HepG2 (cell line): ENCODE results near the gene WDR5B. TPM values are rescaled to one million over a fixed set of nuclear protein-coding genes. Genes with fewer than 3 reads are reported as not detected.

ENCODE experiments used
- CBX2 ChIP-seq, 2 experiments: fragments of 200-600 bp in 1 of 2; sonication (generic); formaldehyde crosslinking in 1 of 2; IDR thresholded peaks; 2 replicates each; pipeline versions ENCODE4 v1.7.0 to v1.8.1; 2018 to 2022; ENCODE audit warnings: low read depth in 2 of 2, low read length in 1 of 2, mild to moderate bottlenecking in 1 of 2, missing genetic modification reagents in 1 of 2
- MYNN ChIP-seq: sonication (generic); formaldehyde crosslinking; IDR thresholded peaks from 2 replicates; pipeline ENCODE4 v1.4.0; 2020; ENCODE audit warnings: mild to moderate bottlenecking, low read depth, missing genetic modification reagents
- PCBP2 ChIP-seq: fragments of 200-400 bp; formaldehyde crosslinking; optimal IDR thresholded peaks from 2 replicates; pipeline ENCODE3; 2018; ENCODE audit warnings: low read length, low read depth; ENCODE audit not compliant: poor library complexity, severe bottlenecking
- SMYD3 ChIP-seq: sonication (generic); formaldehyde crosslinking; IDR thresholded peaks from 2 replicates; pipeline ENCODE4 v1.8.1; 2023; ENCODE audit warnings: mild to moderate bottlenecking, missing genetic modification reagents
- ZFP82 ChIP-seq: sonication (generic); formaldehyde crosslinking; IDR thresholded peaks from 2 replicates; pipeline ENCODE4 v1.5.1; 2020; ENCODE audit warnings: mild to moderate bottlenecking, missing genetic modification reagents, borderline replicate concordance
- ZNF225 ChIP-seq: sonication (generic); formaldehyde crosslinking; IDR thresholded peaks from 2 replicates; pipeline ENCODE4 v1.4.0; 2020; ENCODE audit warnings: mild to moderate bottlenecking, missing genetic modification reagents
- ZNF501 ChIP-seq: sonication (generic); formaldehyde crosslinking; IDR thresholded peaks from 2 replicates; pipeline ENCODE4 v1.5.1; 2020; ENCODE audit warnings: mild to moderate bottlenecking, moderate library complexity, missing genetic modification reagents
- ZNF792 ChIP-seq: IDR thresholded peaks from 2 replicates; pipeline ENCODE4 v1.6.1; 2016
- polyA plus RNA-seq, 8 experiments: library from polyadenylated mRNA; depleted of rRNA in 3 of 8; stranded (reverse) in 7 of 8; unstranded in 1 of 8; fragments of >200 nt; fragmentation: Illumina TruSeq in 4 of 8; extraction: Trizol in 4 of 8; gene quantifications; 2 replicates each; pipeline versions ENCODE4 v1.2.1 to v1.2.3, GENCODE V29; 2011 to 2016; ENCODE audit warnings: low read depth in 4 of 8, missing spikeins in 1 of 8, mixed read lengths in 1 of 8; ENCODE audit not compliant: insufficient read depth in 1 of 8
- total RNA-seq, 5 experiments: library from RNA; depleted of rRNA; stranded (reverse); fragments of >200 nt; fragmentation: Illumina TruSeq; extraction: Trizol; gene quantifications; 2 replicates each; pipeline ENCODE4 v1.2.3, GENCODE V29; 2016; ENCODE audit warnings: low read depth in 1 of 5
- TF ChIP-seq, protein P1 (sequence below): sonication (generic); formaldehyde crosslinking; IDR thresholded peaks from 2 replicates; pipeline ENCODE4 v1.4.0; 2020; ENCODE audit warnings: missing genetic modification reagents, borderline replicate concordance
- TF ChIP-seq, protein P2 (sequence below): sonication (generic); formaldehyde crosslinking; IDR thresholded peaks from 2 replicates; pipeline ENCODE4 v1.4.0; 2020; ENCODE audit warnings: mild to moderate bottlenecking, missing genetic modification reagents
- TF ChIP-seq, protein P3 (sequence below): sonication (generic); formaldehyde crosslinking; IDR thresholded peaks from 2 replicates; pipeline ENCODE4 v1.5.0; 2020; ENCODE audit warnings: mild to moderate bottlenecking, missing genetic modification reagents, borderline replicate concordance

The WDR5B gene
- total and polyA plus RNA-seq, 2 of the 13 experiments (the other 11 are each of a cell fraction or from before 2014, with no cell fraction given): 2.5 to 3.6 TPM

DNA sequence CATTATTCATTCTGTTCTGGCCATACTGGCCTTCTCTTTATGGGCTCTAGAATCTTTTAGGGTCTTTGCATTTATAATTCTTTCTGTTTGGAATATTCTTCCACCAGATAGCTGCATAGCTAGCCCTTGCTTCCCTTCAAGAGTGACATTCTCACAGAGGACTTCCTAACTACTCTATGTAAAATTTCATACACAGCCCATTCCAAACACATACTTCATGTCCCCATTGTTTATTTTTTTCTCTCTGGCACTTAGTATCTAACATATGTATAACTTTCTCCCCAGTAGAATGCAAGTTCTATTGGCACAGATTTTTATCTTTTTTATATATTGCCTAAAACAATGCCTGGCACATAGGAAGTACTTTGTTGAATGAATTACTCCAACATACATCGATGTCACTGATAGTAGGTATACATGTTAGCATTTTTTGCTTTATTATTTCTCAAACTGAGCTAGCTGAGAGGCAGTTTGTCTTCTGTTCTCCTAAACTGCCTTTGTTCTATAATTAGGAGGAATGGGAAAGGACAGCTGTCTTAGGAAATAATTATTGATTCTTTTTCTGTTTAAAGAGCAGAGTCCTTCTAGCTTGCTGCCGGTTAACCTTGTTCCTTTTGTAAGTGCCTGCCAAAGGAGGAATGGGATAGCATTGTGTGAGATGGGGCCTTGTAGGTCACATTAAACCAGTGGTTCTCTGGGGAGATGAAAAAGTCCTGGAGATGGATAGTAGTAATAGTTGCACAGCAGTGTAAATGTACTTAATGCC lies 24.0 kb downstream of the WDR5B start (continued):
- no peak for TF ChIP-seq SMYD3 (CRISPR knock-in tag)
- TF ChIP-seq, protein P1, sequence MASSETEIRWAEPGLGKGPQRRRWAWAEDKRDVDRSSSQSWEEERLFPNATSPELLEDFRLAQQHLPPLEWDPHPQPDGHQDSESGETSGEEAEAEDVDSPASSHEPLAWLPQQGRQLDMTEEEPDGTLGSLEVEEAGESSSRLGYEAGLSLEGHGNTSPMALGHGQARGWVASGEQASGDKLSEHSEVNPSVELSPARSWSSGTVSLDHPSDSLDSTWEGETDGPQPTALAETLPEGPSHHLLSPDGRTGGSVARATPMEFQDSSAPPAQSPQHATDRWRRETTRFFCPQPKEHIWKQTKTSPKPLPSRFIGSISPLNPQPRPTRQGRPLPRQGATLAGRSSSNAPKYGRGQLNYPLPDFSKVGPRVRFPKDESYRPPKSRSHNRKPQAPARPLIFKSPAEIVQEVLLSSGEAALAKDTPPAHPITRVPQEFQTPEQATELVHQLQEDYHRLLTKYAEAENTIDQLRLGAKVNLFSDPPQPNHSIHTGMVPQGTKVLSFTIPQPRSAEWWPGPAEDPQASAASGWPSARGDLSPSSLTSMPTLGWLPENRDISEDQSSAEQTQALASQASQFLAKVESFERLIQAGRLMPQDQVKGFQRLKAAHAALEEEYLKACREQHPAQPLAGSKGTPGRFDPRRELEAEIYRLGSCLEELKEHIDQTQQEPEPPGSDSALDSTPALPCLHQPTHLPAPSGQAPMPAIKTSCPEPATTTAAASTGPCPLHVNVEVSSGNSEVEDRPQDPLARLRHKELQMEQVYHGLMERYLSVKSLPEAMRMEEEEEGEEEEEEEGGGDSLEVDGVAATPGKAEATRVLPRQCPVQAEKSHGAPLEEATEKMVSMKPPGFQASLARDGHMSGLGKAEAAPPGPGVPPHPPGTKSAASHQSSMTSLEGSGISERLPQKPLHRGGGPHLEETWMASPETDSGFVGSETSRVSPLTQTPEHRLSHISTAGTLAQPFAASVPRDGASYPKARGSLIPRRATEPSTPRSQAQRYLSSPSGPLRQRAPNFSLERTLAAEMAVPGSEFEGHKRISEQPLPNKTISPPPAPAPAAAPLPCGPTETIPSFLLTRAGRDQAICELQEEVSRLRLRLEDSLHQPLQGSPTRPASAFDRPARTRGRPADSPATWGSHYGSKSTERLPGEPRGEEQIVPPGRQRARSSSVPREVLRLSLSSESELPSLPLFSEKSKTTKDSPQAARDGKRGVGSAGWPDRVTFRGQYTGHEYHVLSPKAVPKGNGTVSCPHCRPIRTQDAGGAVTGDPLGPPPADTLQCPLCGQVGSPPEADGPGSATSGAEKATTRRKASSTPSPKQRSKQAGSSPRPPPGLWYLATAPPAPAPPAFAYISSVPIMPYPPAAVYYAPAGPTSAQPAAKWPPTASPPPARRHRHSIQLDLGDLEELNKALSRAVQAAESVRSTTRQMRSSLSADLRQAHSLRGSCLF (CRISPR knock-in tag): no peak
- TF ChIP-seq ZNF792 (CRISPR knock-in tag): no peak
- no peak for TF ChIP-seq MYNN (CRISPR knock-in tag)
- TF ChIP-seq PCBP2: no peak
- TF ChIP-seq, protein P2, sequence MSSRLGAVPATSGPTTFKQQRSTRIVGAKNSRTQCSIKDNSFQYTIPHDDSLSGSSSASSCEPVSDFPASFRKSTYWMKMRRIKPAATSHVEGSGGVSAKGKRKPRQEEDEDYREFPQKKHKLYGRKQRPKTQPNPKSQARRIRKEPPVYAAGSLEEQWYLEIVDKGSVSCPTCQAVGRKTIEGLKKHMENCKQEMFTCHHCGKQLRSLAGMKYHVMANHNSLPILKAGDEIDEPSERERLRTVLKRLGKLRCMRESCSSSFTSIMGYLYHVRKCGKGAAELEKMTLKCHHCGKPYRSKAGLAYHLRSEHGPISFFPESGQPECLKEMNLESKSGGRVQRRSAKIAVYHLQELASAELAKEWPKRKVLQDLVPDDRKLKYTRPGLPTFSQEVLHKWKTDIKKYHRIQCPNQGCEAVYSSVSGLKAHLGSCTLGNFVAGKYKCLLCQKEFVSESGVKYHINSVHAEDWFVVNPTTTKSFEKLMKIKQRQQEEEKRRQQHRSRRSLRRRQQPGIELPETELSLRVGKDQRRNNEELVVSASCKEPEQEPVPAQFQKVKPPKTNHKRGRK: no peak
- TF ChIP-seq ZNF225 (CRISPR knock-in tag): no peak
- no peak for TF ChIP-seq ZNF501
- TF ChIP-seq ZFP82 (CRISPR knock-in tag): no peak
- TF ChIP-seq, protein P3, sequence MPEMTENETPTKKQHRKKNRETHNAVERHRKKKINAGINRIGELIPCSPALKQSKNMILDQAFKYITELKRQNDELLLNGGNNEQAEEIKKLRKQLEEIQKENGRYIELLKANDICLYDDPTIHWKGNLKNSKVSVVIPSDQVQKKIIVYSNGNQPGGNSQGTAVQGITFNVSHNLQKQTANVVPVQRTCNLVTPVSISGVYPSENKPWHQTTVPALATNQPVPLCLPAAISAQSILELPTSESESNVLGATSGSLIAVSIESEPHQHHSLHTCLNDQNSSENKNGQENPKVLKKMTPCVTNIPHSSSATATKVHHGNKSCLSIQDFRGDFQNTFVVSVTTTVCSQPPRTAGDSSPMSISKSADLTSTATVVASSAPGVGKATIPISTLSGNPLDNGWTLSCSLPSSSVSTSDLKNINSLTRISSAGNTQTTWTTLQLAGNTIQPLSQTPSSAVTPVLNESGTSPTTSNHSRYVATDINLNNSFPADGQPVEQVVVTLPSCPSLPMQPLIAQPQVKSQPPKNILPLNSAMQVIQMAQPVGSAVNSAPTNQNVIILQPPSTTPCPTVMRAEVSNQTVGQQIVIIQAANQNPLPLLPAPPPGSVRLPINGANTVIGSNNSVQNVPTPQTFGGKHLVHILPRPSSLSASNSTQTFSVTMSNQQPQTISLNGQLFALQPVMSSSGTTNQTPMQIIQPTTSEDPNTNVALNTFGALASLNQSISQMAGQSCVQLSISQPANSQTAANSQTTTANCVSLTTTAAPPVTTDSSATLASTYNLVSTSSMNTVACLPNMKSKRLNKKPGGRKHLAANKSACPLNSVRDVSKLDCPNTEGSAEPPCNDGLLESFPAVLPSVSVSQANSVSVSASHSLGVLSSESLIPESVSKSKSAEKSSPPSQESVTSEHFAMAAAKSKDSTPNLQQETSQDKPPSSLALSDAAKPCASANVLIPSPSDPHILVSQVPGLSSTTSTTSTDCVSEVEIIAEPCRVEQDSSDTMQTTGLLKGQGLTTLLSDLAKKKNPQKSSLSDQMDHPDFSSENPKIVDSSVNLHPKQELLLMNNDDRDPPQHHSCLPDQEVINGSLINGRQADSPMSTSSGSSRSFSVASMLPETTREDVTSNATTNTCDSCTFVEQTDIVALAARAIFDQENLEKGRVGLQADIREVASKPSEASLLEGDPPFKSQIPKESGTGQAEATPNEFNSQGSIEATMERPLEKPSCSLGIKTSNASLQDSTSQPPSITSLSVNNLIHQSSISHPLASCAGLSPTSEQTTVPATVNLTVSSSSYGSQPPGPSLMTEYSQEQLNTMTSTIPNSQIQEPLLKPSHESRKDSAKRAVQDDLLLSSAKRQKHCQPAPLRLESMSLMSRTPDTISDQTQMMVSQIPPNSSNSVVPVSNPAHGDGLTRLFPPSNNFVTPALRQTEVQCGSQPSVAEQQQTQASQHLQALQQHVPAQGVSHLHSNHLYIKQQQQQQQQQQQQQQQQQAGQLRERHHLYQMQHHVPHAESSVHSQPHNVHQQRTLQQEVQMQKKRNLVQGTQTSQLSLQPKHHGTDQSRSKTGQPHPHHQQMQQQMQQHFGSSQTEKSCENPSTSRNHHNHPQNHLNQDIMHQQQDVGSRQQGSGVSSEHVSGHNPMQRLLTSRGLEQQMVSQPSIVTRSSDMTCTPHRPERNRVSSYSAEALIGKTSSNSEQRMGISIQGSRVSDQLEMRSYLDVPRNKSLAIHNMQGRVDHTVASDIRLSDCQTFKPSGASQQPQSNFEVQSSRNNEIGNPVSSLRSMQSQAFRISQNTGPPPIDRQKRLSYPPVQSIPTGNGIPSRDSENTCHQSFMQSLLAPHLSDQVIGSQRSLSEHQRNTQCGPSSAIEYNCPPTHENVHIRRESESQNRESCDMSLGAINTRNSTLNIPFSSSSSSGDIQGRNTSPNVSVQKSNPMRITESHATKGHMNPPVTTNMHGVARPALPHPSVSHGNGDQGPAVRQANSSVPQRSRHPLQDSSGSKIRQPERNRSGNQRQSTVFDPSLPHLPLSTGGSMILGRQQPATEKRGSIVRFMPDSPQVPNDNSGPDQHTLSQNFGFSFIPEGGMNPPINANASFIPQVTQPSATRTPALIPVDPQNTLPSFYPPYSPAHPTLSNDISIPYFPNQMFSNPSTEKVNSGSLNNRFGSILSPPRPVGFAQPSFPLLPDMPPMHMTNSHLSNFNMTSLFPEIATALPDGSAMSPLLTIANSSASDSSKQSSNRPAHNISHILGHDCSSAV (CRISPR knock-in tag): no peak
- no peak for TF ChIP-seq CBX2 (IDR thresholded peaks at IDR 0.05; ENCODE audit: low read depth, low read length)
- TF ChIP-seq CBX2 (CRISPR knock-in tag; IDR thresholded peaks at IDR 0.05; ENCODE audit: low read depth): no peak
